Measurements from ENCODE around the gene DPP4. TPM values are rescaled to one million over a fixed set of nuclear protein-coding genes. Genes with fewer than 3 reads are reported as not detected.

Gene DPP4
- total and polyA plus RNA-seq, 2 of the 4 experiments (the other 2 are of a cell fraction): 13.2 to 19.0 TPM

DNA sequence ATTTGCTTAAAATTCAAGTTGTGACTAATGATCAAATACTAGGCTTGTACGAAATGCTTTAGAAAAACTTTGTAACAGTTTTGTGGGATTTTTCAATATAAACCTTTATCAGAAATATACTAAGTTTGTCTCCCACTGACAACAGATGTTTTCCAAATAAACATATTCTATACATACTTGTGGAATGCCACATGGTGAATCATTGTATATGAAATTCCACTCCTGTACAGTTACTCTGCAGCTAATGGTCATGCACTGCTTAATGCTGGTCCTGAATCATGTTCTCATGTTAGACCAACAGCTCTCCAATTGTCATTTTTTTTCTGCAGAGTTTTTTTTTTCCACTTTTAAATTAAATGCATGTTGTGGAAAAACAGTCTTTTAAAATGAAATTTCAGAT, 90.1 kb downstream of the DPP4 start:
- no CpG with 5 or more reads among the region's 1 CpG for WGBS, 2 experiments (ENCODE audit: extremely low coverage in 2 of 2, insufficient read length in 1 of 2)
- Histone ChIP-seq H3K27ac (ENCODE audit: insufficient read depth, low read length) (no peak overlapping the region), H3K14ac (replicated peaks; ENCODE audit: low read depth, low read length) (no peak overlapping the region), H3K4ac (ENCODE audit: low read depth, low read length) (no peak overlapping the region), H2AK9ac (replicated peaks; ENCODE audit: low read depth, low read length, poor library complexity) (no peak overlapping the region), H3K9me1 (ENCODE audit: insufficient read depth, low read length) (0 out of 2 replicates have a peak, but pooled peaks cover 3% of the 10 kb centered on the region), H3K27me3 (ENCODE audit: control insufficient read depth, insufficient read depth, low read length) (no peaks in the 10 kb centered on the region), H4K20me1 (ENCODE audit: insufficient read depth, low read length) (no peaks in the 10 kb centered on the region), H3K4me3 (ENCODE audit: insufficient read depth, low read depth, low read length) (no peak overlapping the region), H4K91ac (ENCODE audit: insufficient read depth, low read depth, low read length) (no peak overlapping the region), H3K9ac (ENCODE audit: low read depth, low read length) (no peak overlapping the region), H2BK15ac (ENCODE audit: low read depth, low read length) (no peak overlapping the region), H2BK120ac (ENCODE audit: low read depth, low read length) (no peak overlapping the region), H2AFZ (replicated peaks; ENCODE audit: low read length, poor library complexity) (no peak overlapping the region), H3K36me3 (ENCODE audit: control insufficient read depth, insufficient read depth, low read length) (no peaks in the 10 kb centered on the region), H4K5ac (ENCODE audit: low read depth, low read length) (no peak overlapping the region), H2BK20ac (ENCODE audit: low read depth, low read length) (no peak overlapping the region), H2AK5ac (ENCODE audit: low read depth, low read length) (no peak overlapping the region), H3K79me1 (ENCODE audit: low read depth in 1 of 2, low read length in 2 of 2) (no peaks in the 10 kb centered on the region), H3K18ac (ENCODE audit: low read depth, low read length) (no peak overlapping the region), H3K56ac (ENCODE audit: extremely low read depth, insufficient read depth, low read length) (no peak overlapping the region), H3K9me3 (ENCODE audit: control insufficient read depth, insufficient read depth, low read length) (no peaks in the 10 kb centered on the region), H2BK5ac (ENCODE audit: low read depth, low read length, poor library complexity, severe bottlenecking) (no peak overlapping the region), H3K23ac (ENCODE audit: low read depth, low read length) (no peak overlapping the region), H3K4me2 (ENCODE audit: low read depth, low read length) (no peak overlapping the region; the same call in 1 of the 2 replicates), H4K8ac (ENCODE audit: low read depth in 2 of 2, low read length in 2 of 2) (no peak overlapping the region), H3K4me1 (ENCODE audit: control insufficient read depth, insufficient read depth, low read length) (peaks cover 5% of the 10 kb centered on the region)
- no TSS peak for BruUV-seq (replicated peaks)
- dilution Hi-C loops (cut with HindIII; ENCODE audit: low sequenced_read_pairs, unreplicated experiment): no loop called here
- ChIA-PET CTCF (no interaction called here), POLR2A (ENCODE audit: unreplicated experiment) (no interaction called here)
- in situ Hi-C loops (cut with MboI; ENCODE audit: low sequenced_read_pairs): loop anchor here (25.0 kb wide), 1 partner anchor 328 kb away; the partner anchor contains the start of gene IFIH1
- peak; percentile 94 for ATAC-seq (ENCODE audit: low read depth)
- DNase-seq: peak; percentile 86
- intact Hi-C loops (cut with micrococcal nuclease): no loop called here
- TF ChIP-seq SMC3 (IDR thresholded peaks at IDR 0.05; ENCODE audit: low read depth, low read length): no peak
- no peak; the same call in 1 of the 2 replicates for TF ChIP-seq RFX5 (IDR thresholded peaks at IDR 0.05; ENCODE audit: low read depth, low read length)
- no peak for TF ChIP-seq MXI1 (IDR thresholded peaks at IDR 0.05; ENCODE audit: borderline replicate concordance, low read depth, low read length)
- TF ChIP-seq MAFK (IDR thresholded peaks at IDR 0.05; ENCODE audit: low read depth, low read length): no peak
- no peak for TF ChIP-seq FOS (IDR thresholded peaks at IDR 0.05; ENCODE audit: low read depth, low read length)
- TF ChIP-seq, protein P1, sequence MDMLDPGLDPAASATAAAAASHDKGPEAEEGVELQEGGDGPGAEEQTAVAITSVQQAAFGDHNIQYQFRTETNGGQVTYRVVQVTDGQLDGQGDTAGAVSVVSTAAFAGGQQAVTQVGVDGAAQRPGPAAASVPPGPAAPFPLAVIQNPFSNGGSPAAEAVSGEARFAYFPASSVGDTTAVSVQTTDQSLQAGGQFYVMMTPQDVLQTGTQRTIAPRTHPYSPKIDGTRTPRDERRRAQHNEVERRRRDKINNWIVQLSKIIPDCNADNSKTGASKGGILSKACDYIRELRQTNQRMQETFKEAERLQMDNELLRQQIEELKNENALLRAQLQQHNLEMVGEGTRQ (IDR thresholded peaks at IDR 0.05; ENCODE audit: low read depth, low read length): no peak
- TF ChIP-seq POLR2A (IDR thresholded peaks at IDR 0.05; ENCODE audit: low read depth, low read length): no peak
- TF ChIP-seq, protein P2, sequence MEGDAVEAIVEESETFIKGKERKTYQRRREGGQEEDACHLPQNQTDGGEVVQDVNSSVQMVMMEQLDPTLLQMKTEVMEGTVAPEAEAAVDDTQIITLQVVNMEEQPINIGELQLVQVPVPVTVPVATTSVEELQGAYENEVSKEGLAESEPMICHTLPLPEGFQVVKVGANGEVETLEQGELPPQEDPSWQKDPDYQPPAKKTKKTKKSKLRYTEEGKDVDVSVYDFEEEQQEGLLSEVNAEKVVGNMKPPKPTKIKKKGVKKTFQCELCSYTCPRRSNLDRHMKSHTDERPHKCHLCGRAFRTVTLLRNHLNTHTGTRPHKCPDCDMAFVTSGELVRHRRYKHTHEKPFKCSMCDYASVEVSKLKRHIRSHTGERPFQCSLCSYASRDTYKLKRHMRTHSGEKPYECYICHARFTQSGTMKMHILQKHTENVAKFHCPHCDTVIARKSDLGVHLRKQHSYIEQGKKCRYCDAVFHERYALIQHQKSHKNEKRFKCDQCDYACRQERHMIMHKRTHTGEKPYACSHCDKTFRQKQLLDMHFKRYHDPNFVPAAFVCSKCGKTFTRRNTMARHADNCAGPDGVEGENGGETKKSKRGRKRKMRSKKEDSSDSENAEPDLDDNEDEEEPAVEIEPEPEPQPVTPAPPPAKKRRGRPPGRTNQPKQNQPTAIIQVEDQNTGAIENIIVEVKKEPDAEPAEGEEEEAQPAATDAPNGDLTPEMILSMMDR (conservative IDR thresholded peaks at IDR 0.05; ENCODE audit: low read depth, low read length): no peak
- TF ChIP-seq BHLHE40 (IDR thresholded peaks at IDR 0.05; ENCODE audit: low read depth, low read length): no peak
- TF ChIP-seq RCOR1 (IDR thresholded peaks at IDR 0.05; ENCODE audit: insufficient replicate concordance, low read length): no peak
- TF ChIP-seq NFE2L2 (IDR thresholded peaks at IDR 0.05; ENCODE audit: low read depth, low read length): no peak
- no peak for TF ChIP-seq RAD21 (IDR thresholded peaks at IDR 0.05; ENCODE audit: low read length)
- TF ChIP-seq MAZ (IDR thresholded peaks at IDR 0.05; ENCODE audit: borderline replicate concordance, low read depth, low read length): no peak
- TF ChIP-seq CEBPB (IDR thresholded peaks at IDR 0.05; ENCODE audit: low read depth, low read length): no peak
- no peak for TF ChIP-seq CHD1 (IDR thresholded peaks at IDR 0.05; ENCODE audit: low read depth, low read length)
- TF ChIP-seq, protein P3, sequence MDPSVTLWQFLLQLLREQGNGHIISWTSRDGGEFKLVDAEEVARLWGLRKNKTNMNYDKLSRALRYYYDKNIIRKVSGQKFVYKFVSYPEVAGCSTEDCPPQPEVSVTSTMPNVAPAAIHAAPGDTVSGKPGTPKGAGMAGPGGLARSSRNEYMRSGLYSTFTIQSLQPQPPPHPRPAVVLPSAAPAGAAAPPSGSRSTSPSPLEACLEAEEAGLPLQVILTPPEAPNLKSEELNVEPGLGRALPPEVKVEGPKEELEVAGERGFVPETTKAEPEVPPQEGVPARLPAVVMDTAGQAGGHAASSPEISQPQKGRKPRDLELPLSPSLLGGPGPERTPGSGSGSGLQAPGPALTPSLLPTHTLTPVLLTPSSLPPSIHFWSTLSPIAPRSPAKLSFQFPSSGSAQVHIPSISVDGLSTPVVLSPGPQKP (IDR thresholded peaks at IDR 0.05; ENCODE audit: borderline replicate concordance, low read depth, low read length): no peak
